ENCODE data around the gene HES7.
A peak's percentile ranks its signal among the peaks of the same experiment; 100 is the strongest.
"Not testable (repeated sequence)": the region's sequence is repeated elsewhere in the genome, so short reads cannot be mapped to it uniquely, and the experiment has no call there.

HES7 gene

DNA sequence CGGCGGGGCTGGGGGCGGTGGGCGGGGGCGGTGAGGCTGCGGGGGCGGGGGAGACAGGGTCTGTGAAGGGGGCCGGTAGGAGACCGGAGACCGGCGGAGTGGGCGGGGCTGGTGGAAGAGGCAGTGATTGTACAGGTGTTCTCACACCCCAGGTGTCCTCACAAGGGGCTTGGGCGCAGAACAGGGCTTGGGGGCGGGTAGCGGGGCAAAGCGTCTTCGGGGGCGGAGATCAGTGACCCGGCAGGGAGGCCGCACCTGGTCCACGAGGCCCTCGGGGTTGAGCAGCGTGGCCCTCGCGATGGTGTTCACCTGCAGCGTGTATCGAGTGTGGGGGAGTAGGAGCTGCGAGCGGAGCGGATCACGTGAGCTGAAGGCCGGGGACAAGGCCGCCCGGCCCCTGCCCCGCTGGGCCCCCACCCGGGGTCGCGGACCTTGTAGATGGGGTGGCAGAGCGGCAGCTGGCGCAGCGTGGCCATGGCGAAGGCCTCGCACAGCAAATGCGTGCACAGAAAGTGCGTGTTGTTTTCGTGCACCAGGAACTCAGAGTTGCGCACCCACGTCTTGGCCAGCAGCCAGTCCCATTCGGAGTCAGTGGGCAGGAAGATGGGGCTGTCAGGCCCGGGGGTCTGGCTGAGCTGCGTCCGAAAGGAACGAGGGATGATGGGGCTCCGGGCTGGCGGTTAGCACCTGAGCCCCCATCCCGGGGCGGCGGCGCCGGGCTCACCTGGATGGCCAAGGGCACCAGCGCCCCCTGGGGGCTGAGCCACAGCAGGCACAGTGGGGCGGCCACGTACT, 14.0 kb downstream of the HES7 start:
- peak; percentile 77 for TF ChIP-seq CTCF (IDR thresholded peaks at IDR 0.05; ENCODE audit: poor library complexity, severe bottlenecking)
- H3K27ac ChIP-seq (ENCODE audit: poor library complexity, severe bottlenecking) = no peak overlapping the region
- H3K4me3 ChIP-seq (ENCODE audit: severe bottlenecking) = no peak overlapping the region
- DNase-seq (ENCODE audit: low spot score) (no peak), ATAC-seq (ENCODE audit: low read depth) (peak; percentile 73)
- no peaks in the 10 kb centered on the region for H3K9me3 ChIP-seq (ENCODE audit: severe bottlenecking)
- H3K27me3 ChIP-seq (ENCODE audit: insufficient read depth, poor library complexity, severe bottlenecking) = no peaks in the 10 kb centered on the region
- no peaks in the 10 kb centered on the region for H3K36me3 ChIP-seq (ENCODE audit: low read depth)
- H3K4me1 ChIP-seq (ENCODE audit: insufficient read depth, poor library complexity, severe bottlenecking) = peaks cover 11% of the 10 kb centered on the region

DNA sequence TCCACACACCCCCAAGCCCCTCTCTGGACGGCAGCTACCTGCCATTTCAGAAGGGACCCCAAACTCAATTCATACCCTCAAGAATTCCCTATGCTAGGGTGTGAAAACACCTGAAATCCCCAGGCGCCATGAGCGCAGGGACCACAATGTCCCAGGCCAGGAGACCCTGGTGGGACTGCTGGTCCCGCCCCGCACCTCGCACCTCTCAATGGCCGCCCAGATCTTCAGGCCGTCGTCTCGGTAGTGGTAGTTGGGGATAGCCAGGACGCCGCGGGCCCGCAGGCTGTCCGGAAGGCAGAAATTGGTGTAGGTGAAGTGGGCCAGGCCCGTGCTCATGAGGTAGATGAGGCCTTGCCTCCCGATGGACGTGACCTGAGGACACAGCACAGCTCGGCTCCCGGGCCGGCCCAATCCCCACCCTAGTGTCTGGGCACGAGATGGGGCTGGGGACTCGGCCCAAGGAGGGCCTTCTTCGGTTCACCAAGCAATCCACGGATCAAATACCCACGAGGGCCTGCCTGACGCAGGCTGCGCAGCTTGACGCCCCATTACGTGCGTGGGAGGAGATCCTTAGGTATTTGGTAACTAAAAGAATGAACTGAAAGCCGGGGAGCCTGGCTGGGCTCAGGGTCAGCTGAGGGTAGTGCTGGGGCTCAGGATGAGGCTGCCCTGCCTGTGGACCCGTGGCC, 14.8 kb downstream of the HES7 start:
- Histone ChIP-seq H3K27ac (ENCODE audit: poor library complexity, severe bottlenecking) (no peak overlapping the region), H3K9me3 (ENCODE audit: severe bottlenecking) (no peaks in the 10 kb centered on the region), H3K36me3 (ENCODE audit: low read depth) (no peaks in the 10 kb centered on the region), H3K27me3 (ENCODE audit: insufficient read depth, poor library complexity, severe bottlenecking) (no peaks in the 10 kb centered on the region), H3K4me1 (ENCODE audit: insufficient read depth, poor library complexity, severe bottlenecking) (peaks cover 11% of the 10 kb centered on the region), H3K4me3 (ENCODE audit: severe bottlenecking) (no peak overlapping the region)
- ATAC-seq (ENCODE audit: low read depth) (no peak), DNase-seq (ENCODE audit: low spot score) (no peak)
- TF ChIP-seq CTCF (IDR thresholded peaks at IDR 0.05; ENCODE audit: poor library complexity, severe bottlenecking) = no peak

- H3K9me3 ChIP-seq (ENCODE audit: severe bottlenecking); H3K4me3 ChIP-seq (ENCODE audit: severe bottlenecking); DNase-seq (ENCODE audit: low spot score); H3K27ac ChIP-seq (ENCODE audit: poor library complexity, severe bottlenecking); H3K27me3 ChIP-seq (ENCODE audit: insufficient read depth, poor library complexity, severe bottlenecking); ATAC-seq (ENCODE audit: low read depth); H3K36me3 ChIP-seq (ENCODE audit: low read depth): not testable (repeated sequence)
- peaks cover 19% of the 10 kb centered on the region for H3K4me1 ChIP-seq (ENCODE audit: insufficient read depth, poor library complexity, severe bottlenecking)
Measured at GRCh38 chr17:8106980-8107379, 16.9 kb downstream of the HES7 start.

DNA sequence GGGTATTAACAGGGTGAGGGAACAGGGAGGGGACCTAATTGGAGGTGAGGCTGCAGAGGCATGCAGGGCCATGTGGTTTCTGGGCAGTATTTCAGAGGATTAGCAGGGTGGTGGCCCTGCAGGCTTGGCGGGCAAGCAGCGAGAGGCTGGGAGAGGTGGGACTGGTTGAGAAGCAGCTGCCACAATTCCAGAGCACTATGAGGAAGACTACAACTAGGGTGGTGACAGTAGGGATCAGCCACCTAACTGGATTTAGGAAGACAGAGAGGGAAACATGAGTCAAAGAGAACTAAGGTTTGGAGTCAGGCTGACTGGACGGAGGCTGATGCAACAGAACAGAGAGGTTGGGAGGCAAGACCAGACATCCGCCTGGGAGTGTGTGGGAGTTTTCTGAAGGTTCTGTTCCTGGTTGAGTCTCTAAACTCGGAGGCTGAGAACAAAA, 17.9 kb downstream of the HES7 start:
- ATAC-seq (ENCODE audit: low read depth) = peak; percentile 56; the same call in 2 of the 3 replicates
- Histone ChIP-seq H3K9me3 (ENCODE audit: severe bottlenecking) (no peaks in the 10 kb centered on the region), H3K27me3 (ENCODE audit: insufficient read depth, poor library complexity, severe bottlenecking) (no peaks in the 10 kb centered on the region), H3K27ac (ENCODE audit: poor library complexity, severe bottlenecking) (no peak overlapping the region), H3K36me3 (ENCODE audit: low read depth) (no peaks in the 10 kb centered on the region), H3K4me3 (ENCODE audit: severe bottlenecking) (no peak overlapping the region), H3K4me1 (ENCODE audit: insufficient read depth, poor library complexity, severe bottlenecking) (peaks cover 19% of the 10 kb centered on the region)
- no peak for TF ChIP-seq CTCF (IDR thresholded peaks at IDR 0.05; ENCODE audit: poor library complexity, severe bottlenecking)
- no peak for DNase-seq (ENCODE audit: low spot score)

DNA sequence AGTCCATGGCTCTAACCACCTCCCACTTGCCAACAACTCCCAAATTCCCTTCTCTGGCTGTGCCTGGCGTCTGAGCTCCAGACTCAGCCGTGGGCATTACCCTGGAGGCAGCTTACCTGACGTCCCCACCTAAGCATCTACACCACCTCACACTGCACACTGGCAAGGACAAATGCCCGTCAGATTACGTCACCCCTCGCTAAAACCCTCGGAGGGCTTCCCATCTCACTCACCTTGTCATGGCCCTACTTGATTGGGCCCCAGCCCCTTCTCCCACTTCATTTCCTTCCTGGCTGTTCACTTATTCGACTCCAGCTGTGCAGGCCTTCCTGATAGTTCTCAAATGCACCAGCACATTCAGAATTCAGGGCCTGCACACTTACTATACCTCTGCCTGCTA, 19.0 kb downstream of the HES7 start:
- DNase-seq (ENCODE audit: low spot score) = no peak
- Histone ChIP-seq H3K27ac (ENCODE audit: poor library complexity, severe bottlenecking) (no peak overlapping the region), H3K36me3 (ENCODE audit: low read depth) (no peaks in the 10 kb centered on the region), H3K4me1 (ENCODE audit: insufficient read depth, poor library complexity, severe bottlenecking) (peaks cover 19% of the 10 kb centered on the region), H3K27me3 (ENCODE audit: insufficient read depth, poor library complexity, severe bottlenecking) (no peaks in the 10 kb centered on the region), H3K9me3 (ENCODE audit: severe bottlenecking) (no peaks in the 10 kb centered on the region), H3K4me3 (ENCODE audit: severe bottlenecking) (no peak overlapping the region)
- no peak for ATAC-seq (ENCODE audit: low read depth)
- no peak for TF ChIP-seq CTCF (IDR thresholded peaks at IDR 0.05; ENCODE audit: poor library complexity, severe bottlenecking)

Measured in RWPE2 (cell line).